Stimulated activated CD8-positive, alpha-beta memory T cell treated with anti-CD3 and anti-CD28 coated beads, Interleukin-15, amount 100 ng/mL, for 4 hours (primary cell): ENCODE measurements around the gene FOXI1.
"Not testable (repeated sequence)": the region's sequence is repeated elsewhere in the genome, so short reads cannot be mapped to it uniquely, and the experiment has no call there.

Experiments
- DNase-seq, 2 donors: peaks; one replicate each; pipeline ENCODE4 v3.0.0-alpha.2; 2020; ENCODE audit warnings: low read depth in 2 of 2

The FOXI1 gene

DNA sequence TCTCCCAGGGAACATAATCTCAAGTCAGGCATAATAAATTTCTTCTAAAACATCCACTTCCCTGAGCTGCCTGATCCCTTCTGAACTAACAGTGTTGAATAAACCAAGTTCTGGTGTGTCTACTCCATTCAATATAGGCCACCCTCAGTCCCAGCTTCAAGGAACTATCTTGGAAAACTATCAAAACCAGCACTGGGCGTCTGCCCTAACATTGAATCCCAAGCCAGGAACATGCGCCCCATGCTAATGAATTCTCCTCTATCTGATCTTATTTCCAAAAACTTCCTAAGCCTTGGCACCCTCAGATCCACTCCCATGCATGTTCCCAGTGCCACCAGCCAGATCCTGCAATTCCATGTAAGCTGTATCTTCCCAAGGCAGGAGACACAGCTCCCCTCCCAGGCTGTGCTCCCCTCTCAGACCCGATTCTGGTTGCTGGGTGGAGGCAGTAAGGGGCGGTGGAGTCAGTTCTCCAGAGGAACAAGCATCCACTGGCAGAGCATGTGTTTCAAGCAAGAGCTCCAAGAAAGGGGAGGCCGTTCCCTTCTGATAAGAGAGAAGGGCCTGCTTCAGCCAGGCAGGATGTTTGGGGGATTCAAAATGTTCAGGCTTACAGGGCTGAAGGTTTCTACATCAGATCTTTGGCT lies 13.1 kb upstream of the FOXI1 start:
- DNase-seq = no peak

DNA sequence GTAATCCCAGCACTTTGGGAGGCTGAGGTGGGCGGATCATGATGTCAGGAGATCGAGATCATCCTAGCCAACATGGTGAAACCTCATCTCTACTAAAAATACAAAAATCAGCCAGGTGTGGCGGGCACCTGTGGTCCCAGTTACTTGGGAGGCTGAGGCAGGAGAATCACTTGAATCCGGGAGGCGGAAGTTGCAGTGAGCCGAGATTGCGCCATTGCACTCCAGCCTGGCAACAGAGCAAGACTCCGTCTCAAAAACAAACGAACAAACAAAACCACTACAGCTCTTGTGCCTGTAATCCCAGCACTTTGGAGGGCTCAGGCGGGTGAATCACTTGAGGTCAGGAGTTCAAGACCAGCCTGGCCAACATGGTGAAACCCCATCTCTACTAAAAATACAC lies 11.4 kb upstream of the FOXI1 start:
- DNase-seq = not testable (repeated sequence)

DNA sequence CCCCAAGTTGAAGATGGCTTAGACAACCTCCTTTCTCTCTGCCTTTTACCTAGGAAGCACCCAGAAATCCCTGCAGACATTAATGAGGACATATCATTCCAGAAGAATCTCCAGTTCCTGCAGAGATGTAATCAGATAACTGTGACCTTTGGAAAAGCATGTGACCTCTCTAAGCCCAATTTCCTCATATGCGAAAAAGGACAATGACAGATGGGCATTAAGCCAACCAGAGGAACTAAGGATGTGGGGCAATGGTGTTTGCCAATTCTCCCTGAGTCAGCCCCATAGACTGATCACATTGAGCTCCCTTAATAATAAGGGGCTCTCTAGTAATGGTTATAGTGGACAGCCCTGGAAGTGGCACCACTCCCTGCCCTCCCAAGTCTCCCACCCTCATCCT lies 10.1 kb upstream of the FOXI1 start:
- no peak for DNase-seq

DNA sequence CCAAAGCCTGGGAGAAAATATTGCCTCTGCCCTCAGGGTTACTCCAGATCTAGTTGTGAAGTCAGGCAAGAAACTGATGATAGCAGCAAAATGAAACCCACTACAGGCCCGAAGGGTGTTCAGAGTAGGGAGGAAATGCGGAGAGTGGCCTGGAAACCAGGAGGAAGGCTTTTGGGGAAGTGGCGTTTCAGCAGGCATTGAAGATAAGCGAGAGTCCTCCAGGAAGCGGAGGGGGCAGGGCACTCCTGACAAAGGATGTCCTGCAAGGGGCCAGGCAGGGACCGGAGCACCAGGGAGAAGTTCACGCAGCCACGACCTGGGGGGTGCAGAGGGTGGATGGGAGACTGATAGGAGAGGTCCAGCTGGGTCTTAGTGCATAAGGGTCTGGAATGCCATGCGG lies 7.8 kb upstream of the FOXI1 start:
- no peak for DNase-seq

DNA sequence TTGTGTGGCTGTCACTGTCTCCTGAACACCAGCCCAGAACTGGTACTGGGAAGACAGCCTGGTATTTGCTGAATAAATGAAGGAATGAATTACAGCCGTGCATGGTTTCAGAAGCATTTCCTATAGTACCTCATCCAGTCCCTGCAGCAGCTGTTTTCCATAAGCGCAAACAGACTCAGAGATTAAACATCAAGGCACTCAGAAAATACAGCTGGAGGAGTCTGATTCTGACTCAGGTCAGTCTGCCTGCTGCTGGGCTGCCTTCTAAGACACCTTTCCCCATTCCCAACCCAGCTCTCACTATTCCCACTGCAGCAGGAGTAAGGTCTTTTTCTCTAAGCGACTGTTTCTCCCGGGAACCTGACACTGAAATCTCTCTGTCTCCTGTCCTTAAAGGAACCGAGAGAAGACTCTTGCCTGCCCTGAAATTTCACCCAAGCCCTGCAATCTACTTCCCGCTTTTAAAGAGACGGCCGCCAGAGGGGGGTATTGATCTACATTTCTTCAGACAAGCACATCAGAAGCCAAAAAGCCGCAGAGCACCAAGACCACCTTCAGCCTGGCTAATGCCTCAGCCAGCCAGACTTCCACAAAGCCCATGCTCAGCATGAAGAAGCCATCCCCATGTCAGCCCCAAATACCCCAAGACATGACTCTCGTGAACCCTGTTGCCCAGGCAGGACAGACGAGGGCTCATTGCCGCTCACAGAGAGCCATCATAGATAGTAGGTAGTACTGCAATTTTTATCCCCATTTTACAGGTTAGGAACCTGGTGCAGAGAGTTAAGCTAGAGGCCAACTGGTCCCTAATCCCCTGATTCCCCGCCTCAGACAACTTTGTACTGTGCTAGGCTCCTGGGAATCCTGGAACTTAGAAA lies 5.4 kb upstream of the FOXI1 start:
- DNase-seq = peak; percentile 23 to 27

DNA sequence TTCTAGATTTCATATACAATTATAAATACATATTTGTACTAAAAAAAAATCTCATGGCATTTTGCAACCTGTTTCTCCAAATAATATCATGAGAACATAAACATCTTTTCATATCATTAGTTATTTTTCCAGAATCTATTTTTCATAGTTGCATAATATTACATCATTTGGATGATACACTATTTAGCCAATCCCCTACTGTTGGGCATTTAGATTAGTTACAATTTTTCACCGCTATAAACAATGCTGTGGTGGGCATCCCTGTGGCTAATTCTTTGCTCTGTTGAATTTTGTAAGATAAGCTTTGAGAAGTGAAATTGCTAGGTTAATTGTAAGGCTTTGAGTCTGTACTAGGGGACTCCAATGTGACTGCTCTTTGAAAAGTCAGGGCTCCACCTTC lies 2.2 kb upstream of the FOXI1 start:
- DNase-seq = no peak

DNA sequence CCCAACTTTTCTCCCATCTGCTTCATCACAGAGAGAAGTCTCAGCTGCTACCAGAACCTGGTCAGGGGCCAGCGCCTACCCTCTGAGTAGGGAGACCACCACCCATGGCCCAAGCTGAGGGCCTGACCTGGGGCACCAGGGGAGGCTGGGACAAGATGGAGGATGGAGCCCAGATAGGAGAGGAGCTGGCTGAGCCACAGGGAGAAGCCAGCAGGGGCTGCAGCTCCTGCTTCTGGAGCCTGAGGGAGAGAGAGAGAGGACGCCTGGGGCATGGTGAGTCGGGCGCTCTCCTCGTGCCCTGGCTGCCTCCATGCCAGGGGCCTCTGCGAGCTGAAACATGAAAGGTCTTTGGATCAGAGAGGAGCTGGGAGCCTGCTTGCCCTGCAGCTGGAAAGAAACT lies 1.4 kb upstream of the FOXI1 start:
- DNase-seq = no peak

DNA sequence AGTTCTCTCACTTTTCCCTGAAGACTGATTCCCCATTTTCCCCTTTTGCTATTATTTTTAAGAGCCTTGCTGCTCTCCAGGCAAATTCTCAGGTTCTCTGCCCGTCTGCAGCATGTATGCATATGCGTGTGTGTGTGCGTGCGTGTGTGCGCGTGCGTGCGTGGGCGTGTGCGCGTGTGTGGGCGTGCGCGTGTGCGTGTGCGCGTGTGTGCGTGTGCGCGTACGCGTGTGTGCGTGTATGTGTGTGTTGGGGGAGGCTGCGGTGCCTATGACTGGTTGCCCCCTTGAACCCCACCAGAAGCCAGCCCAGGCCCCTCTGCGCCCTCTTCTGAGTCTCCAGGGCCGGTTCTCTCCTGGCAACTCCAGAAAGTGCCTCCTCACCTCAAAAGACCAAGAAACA lies 987 bp upstream of the FOXI1 start:
- DNase-seq = no peak

DNA sequence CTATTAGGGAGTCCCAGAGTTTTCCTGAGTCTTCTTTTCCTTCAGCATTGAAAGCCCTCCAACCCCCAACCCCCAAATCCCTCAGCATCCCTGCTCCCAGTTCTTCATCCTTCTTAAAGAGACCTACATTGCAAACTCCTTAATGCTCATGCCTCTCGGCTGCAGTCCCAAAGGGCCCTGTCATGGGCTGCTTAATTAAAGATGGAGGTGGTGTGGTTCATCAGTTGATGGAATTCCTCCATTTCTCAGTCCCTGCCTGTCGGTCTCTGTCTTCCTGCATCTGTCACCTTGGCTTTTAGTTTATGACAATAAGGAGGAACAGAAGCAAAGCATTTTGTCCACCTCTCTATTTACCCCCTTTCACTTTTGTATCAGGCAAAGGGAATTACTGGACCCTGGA lies 2.0 kb downstream of the FOXI1 start:
- DNase-seq = no peak

DNA sequence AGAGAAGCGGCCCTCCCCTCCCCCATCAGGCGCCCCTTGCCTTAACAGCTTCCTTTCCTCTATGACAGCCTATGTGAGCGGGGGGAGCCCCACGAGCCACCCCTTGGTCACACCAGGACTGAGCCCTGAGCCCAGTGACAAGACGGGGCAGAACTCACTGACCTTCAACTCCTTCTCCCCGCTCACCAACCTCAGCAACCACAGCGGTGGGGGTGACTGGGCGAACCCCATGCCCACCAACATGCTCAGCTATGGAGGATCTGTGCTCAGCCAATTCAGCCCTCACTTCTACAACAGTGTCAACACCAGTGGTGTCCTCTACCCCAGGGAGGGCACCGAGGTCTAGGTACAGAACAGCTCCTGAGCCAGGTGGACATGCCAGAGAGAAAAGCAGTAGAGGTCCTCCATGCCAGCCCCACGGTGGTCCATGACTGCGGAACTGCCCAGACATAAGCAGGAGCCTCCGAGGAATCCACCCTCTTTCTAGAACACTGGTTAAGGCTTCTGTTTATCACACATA lies 2.6 kb downstream of the FOXI1 start:
- DNase-seq = no peak

DNA sequence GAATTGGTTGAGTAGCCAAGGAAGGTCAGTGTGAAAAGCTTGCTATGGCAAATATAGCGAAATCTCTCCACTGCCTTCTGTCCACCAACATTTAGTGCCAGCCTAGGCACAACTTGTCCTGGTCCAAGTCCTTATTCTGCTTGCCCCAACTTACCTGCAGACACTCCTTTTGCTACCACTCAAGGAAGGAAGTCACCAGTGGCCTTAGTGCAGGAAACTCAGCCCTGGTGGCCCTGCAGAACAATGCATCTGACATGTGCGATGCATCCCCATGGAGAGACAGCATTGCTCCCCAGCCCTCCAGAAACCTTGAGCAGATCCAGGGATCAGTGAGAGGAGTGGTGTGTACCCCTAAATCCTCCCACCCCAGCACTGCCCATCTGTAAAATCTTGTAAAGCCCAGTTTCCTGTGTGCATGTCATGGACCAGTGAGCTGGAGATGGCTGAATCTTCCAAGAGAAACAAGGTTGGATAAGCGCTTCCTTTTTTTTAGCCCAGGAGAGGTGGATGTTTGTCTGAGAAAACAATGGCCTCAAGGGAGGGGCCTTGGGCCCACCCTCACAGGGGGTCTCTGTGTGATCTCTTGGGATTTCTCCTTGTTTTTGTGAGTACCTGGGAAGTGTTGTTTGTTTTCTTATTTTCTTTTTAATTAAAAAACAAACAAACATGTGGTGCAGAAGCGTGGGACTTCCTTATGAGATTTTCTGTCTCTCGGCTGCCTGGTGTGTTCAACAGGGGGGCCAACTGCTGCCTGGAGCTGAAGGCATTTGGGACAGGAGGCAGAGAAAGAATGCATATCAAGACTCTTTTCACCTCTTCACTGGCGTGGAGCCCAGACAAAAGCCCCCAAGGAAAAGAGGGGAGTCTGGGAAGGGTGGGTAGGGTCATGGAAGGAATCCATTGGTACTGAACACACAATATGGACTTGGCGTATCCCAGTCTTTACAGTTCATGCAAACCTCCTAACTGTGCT lies 3.6 kb downstream of the FOXI1 start:
- no peak for DNase-seq

DNA sequence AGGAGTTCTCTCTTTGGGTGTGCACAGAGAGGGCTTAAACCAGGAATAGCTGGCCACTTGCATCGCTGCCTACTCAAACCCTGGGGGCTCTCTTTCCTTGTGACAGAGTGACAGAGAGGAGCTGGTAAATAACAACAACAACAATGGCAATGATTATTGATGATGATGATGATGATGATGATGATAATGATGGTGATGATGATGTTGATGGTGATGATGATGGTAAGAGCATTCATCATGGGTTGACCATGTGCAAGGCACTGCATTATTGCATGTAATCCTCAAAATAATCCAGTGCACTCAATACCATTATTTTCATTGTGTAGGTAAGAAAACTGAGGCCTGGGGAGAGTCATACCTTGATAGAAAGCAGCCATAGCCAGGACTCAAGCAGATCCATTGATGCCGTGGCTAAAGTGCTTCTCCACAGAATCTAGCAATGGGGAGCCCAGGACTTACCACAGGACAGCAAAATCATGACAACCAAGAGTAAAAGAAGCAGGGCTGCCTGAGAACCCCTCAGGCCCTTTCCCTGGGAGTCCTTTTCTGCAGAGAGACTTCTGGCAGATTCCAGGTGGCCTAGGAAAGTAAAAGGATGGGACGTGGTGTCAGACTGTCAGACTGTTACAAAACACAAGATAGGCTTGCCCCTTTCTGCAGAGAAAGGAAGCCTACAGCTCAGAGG lies 4.8 kb downstream of the FOXI1 start:
- DNase-seq = no peak

DNA sequence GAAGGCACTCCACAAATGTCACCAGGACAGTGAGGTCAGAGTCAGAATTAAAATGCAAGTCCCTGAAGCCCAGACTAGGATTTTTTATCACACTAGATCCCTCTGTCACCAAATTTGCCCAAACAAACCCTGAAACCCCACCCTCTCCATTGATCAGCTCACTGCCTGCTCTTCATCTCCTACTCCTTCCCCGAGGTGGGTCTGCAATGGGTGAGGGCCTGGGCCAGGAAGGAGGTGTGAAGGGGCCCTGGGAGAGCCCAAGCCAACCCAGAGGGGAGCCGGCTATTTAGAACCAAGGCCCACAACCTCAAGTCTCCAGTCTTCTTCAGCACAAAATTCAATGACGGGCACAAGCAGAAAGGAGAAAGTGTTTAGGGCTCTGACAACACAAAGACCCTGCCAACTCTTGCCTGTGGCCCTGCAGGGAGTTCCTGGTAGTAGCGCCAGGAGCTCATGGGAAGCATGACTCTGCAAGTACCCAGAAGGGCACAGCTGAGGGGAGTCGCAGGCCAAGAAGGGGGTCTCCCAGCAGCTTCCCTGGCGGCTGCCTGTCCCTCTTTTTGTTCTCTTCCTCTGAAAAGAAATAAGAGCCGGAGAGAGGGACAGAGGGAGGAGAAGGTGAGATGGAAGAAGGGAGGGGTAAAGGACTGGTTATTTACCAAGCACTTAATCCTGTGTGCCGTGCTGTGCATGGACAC lies 5.5 kb downstream of the FOXI1 start:
- no peak for DNase-seq

DNA sequence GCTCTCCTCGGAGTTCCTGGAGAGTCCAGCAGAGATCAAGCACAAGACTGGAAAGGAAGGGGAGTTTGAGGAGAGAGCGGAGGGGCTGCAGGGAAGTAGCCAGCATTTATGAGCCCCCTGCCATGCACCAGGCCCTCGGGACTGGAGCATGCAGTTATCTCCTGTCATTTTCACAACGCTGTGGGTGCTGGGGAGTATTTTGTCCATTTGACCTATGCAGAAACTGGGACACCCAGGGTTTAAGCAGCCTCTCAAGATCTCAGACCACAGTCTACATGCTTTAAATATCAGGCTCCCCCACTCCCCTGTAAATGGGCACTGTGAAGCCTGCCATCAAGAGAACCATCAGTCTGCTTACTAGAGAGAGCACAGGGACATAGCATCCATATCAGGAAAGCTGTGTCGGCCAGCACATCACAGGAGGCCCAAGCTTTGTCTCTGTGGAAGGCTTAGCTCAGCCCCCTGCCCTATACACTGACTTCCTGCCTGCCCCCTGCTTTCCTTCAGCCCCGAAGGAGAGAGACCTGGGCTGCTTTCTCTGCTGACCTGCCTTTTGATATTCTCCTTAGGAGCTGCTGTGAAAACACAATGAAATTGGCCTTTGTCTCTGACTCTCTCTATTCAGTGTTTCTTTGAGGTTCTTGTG lies 7.3 kb downstream of the FOXI1 start:
- no peak for DNase-seq

DNA sequence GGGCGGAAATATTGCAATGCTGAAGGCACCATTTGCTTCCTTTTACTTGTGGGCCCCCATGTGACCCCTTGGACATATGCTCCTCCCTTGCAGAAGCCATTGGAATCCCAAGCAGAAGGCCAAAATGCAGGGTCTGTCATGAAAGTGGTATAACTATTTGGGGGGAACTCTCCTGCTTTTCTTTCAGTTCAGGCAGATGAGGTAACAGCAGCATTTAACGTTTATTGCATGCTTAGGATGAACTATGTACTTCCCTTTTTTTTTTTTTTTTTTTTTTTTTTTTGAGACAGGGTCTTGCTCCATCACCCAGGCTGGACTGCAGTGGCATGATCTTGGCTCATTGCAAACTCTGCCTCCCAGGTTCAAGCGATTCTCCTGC lies 7.8 kb downstream of the FOXI1 start:
- DNase-seq = no peak

DNA sequence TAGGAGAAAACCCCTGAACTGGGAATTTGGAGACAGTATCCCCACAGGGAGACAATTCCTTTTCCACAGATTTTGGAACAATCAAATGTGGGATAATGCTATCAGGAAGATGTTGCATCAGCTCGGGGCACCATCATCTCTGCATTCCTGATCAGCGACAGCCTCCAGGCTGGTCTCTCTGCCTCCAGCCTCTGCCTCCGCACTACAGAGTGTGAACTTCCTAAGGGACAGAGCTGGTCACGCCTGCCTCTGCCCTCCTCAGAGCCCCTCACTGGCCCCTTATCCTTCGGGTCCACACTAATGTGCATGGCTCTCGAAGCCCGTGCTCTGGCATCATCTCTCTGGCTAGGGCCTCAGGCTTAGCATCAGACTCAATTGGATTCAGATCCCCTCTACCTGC lies 8.6 kb downstream of the FOXI1 start:
- DNase-seq = no peak

DNA sequence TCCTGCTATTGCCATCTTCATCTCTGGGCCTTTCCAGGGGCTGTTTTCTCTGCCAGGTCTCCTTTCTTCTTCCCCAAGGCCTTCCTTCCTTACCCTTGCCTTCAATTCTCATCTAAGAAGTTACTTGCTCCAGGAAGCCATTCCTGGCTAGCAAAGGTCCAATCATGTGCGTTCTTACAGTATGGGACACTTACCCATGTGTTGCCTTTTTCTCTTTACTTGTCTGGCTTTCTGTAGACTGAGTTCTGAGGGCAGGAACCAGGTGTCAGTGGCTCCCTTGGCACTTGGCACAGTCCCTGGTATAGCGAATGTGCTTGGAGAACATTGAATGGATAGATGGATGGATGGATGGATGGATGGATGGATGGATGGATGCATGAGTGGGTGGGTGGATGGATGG lies 10.2 kb downstream of the FOXI1 start:
- no peak for DNase-seq

DNA sequence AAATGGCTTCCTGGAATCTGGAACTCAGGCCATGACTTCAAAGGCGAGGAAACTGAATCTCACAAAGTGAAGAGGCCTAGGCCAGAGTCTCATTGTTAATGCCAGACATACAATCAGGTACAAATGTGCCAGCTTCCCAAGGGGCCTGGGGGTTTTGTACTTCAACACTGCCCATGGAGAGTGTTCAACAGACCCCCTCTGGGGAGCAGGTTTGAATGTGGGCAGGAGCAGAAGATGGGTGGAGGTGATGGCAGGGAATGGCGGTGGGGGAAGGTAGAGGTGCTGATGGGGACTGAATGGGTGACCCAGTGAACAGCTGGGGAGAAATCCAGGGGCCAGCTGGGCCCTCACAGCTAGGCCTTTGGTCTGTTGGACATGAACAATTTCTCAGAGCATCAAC lies 12.0 kb downstream of the FOXI1 start:
- no peak for DNase-seq

DNA sequence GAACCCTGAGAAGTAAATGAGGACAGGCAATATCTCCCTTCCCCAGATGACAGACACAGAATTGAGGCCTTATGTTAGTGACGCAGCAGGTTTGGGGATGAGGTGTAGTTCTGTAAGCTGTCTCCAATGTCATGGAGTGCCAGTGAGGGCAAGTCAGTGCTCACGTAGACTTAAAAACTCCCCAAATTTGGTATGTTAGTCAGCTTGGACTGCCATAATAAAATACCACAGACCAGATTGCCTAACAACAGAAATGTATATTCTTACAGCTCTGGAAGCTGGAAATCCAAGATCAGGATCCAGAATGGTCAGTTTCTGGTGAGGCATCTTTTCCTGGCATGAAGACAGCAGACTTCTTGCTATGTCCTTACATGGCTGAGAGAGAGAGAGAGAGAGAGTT lies 14.9 kb downstream of the FOXI1 start:
- DNase-seq = no peak

DNA sequence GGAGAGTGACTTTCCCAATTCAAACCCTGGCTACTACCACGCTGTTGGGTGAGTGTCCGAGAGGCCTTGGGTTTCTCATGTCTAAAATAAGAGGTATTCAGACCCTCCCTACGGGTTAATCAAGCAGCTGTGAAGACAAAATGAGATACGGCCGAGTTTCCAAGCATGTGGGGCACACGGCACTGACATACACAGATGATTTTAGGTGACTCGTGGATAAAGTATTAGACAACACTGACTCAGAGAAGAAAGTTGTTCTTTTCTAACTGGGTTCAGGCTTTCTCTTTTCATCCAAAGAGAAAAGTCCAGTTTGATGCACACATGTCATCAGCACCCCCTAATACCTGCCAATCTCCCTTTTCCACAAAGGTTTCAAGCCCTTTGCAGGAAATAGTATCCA lies 15.6 kb downstream of the FOXI1 start:
- no peak for DNase-seq
